Naive thymus-derived CD4-positive, alpha-beta T cell (primary cell): ENCODE results near the gene GRK4. TPM values are rescaled to one million over a fixed set of nuclear protein-coding genes. Genes with fewer than 3 reads are reported as not detected.
"Not testable (repeated sequence)": the region's sequence is repeated elsewhere in the genome, so short reads cannot be mapped to it uniquely, and the experiment has no call there.

Experiments used
- ATAC-seq: fragments of 150-1000 bp; cut with Tn5 transposase; 2 replicates; pipeline ENCODE4 v1.10.0; 2021; ENCODE audit warnings: mild to moderate bottlenecking, moderate library complexity
- CTCF ChIA-PET: fragments of 350-600 bp; sonication (Branson Sonifier 250); formaldehyde crosslinking; loops from one replicate; lab custom pipeline; 2021; ENCODE audit warnings: antibody characterized with exemption; lab: Charles Lee
- POLR2A ChIA-PET: fragments of 350-600 bp; sonication (Branson Sonifier 250); formaldehyde crosslinking; loops from one replicate; lab custom pipeline; 2021; ENCODE audit warnings: antibody characterized with exemption, inconsistent platforms; lab: Charles Lee
- DNase-seq, 9 donors: peaks; one replicate each; pipeline versions ENCODE4 v3.0.0 to v3.0.0-alpha.2; 2020 to 2022; ENCODE audit warnings: mixed read lengths in 1 of 9
- H3K27ac ChIP-seq: one replicate; pipeline ENCODE4 v1.7.0; 2013; ENCODE audit warnings: mild to moderate bottlenecking, low read depth, low read length, moderate library complexity
- H3K27me3 ChIP-seq, 2 donors: one replicate each; pipeline ENCODE4 v1.7.0; 2013; ENCODE audit warnings: low read length in 2 of 2, mild to moderate bottlenecking in 2 of 2, moderate library complexity in 2 of 2; ENCODE audit not compliant: control insufficient read depth in 2 of 2, insufficient read depth in 2 of 2
- H3K36me3 ChIP-seq, 3 experiments: 1 replicate in 2 of 3; 2 replicates in 1 of 3; pipeline ENCODE4 v1.7.0; 2013; ENCODE audit warnings: low read length in 3 of 3, mild to moderate bottlenecking in 3 of 3, moderate library complexity in 1 of 3; ENCODE audit not compliant: insufficient read depth in 3 of 3, control insufficient read depth in 2 of 3
- H3K4me1 ChIP-seq, 2 donors: one replicate each; pipeline ENCODE4 v1.7.0; 2013; ENCODE audit warnings: low read length in 2 of 2, mild to moderate bottlenecking in 2 of 2, moderate library complexity in 1 of 2; ENCODE audit not compliant: control insufficient read depth in 2 of 2, insufficient read depth in 2 of 2
- H3K4me3 ChIP-seq: 2 replicates; pipeline ENCODE4 v1.7.0; 2013; ENCODE audit warnings: mild to moderate bottlenecking, low read length
- H3K9me3 ChIP-seq, 3 experiments: 1 replicate in 2 of 3; 2 replicates in 1 of 3; pipeline ENCODE4 v1.7.0; 2013; ENCODE audit warnings: low read length in 3 of 3; ENCODE audit not compliant: control insufficient read depth in 2 of 3
- H3K27ac Mint-ChIP-seq, 9 donors: one replicate each; pipeline ENCODE4 v1.8.0; 2020 to 2022; ENCODE audit warnings: mixed read lengths in 9 of 9, mild to moderate bottlenecking in 8 of 9, moderate library complexity in 5 of 9, inconsistent platforms in 2 of 9
- H3K27me3 Mint-ChIP-seq, 5 donors: one replicate each; pipeline ENCODE4 v1.8.0; 2021 to 2022; ENCODE audit warnings: mixed read lengths in 5 of 5, mild to moderate bottlenecking in 1 of 5
- H3K36me3 Mint-ChIP-seq, 5 donors: one replicate each; pipeline ENCODE4 v1.8.0; 2020 to 2022; ENCODE audit warnings: mixed read lengths in 5 of 5, mild to moderate bottlenecking in 3 of 5, inconsistent platforms in 1 of 5
- H3K4me1 Mint-ChIP-seq, 7 donors: one replicate each; pipeline ENCODE4 v1.8.0; 2020 to 2022; ENCODE audit warnings: mixed read lengths in 7 of 7, mild to moderate bottlenecking in 3 of 7, inconsistent platforms in 1 of 7
- H3K4me3 Mint-ChIP-seq, 10 donors: one replicate each; pipeline ENCODE4 v1.8.0; 2020 to 2022; ENCODE audit warnings: mild to moderate bottlenecking in 10 of 10, mixed read lengths in 10 of 10, moderate library complexity in 6 of 10, inconsistent platforms in 2 of 10
- H3K9me3 Mint-ChIP-seq, 11 donors: one replicate each; pipeline ENCODE4 v1.8.0; 2020 to 2022; ENCODE audit warnings: mixed read lengths in 11 of 11, mild to moderate bottlenecking in 4 of 11, inconsistent platforms in 1 of 11, moderate library complexity in 1 of 11
- intact Hi-C, 2 donors: fragments of 100-400 bp; cut with micrococcal nuclease; formaldehyde crosslinking; loops; one replicate each; pipeline ENCODE4 v1.15.1; 2023
- polyA plus RNA-seq, 2 donors: library from polyadenylated mRNA; unstranded; fragments of 300-500 nt; fragmentation: Illumina TruSeq; gene quantifications; one replicate each; pipeline ENCODE4 v1.2.3, GENCODE V29; 2021
- total RNA-seq, 6 experiments: library from RNA in 5 of 6; stranded (reverse) in 5 of 6; gene quantifications; 1 replicate in 5 of 6; 2 replicates in 1 of 6; pipeline ENCODE4 v1.2.3 and lab custom pipeline; 2021 to 2026

GRK4 gene
- total RNA-seq (1 to 10 TPM; 1.7 to 4.0 (median 2.8) TPM), polyA plus RNA-seq (1 to 10 TPM; 1.7 to 2.1 TPM), total RNA-seq (lab: John Stamatoyannopoulos, UW) (2.2 reads per million, percentile 10 among the genes with 10 or more reads in this experiment)

GRCh38 chr4:2963175-2963965 lies at the start of gene GRK4, which contains the start of gene NOP14:
Gene GRK4, plus strand, starts transcription at chr4:2963571. Its CDS starts 500 bp downstream, at chr4:2964071.
Gene NOP14, minus strand, starts transcription at chr4:2963406. Its CDS starts 87 bp downstream, at chr4:2963319.
- peaks cover 0 to 6% (median 0%) of the 10 kb centered on the region in 11 donors for H3K9me3 Mint-ChIP-seq
- H3K36me3 Mint-ChIP-seq: peaks cover 0 to 11% (median 0%) of the 10 kb centered on the region in 5 donors
- ChIA-PET CTCF (interaction anchor here (0.6 to 1.7 kb wide), 5 partner anchors 15 to 955 kb away, joined by 3 to 5 read pairs (median 3); no protein-coding TSS in a partner anchor), POLR2A (interaction anchor here (0.6 to 3.6 kb wide), 21 partner anchors 9 to 1001 kb away, joined by 3 to 26 read pairs (median 3); partner anchors contain the start of gene RNF4)
- H3K4me1 Mint-ChIP-seq: peaks cover 20 to 42% (median 35%) of the 10 kb centered on the region in 7 donors
- no peaks in the 10 kb centered on the region for H3K27me3 ChIP-seq
- H3K27me3 Mint-ChIP-seq: peaks cover 0 to 2% (median 0%) of the 10 kb centered on the region in 5 donors
- H3K27ac ChIP-seq: peak within 1 kb of the TSS; percentile 84
- no peaks in the 10 kb centered on the region for H3K9me3 ChIP-seq
- H3K4me1 ChIP-seq: peaks cover 18 to 19% of the 10 kb centered on the region in 2 donors
- ATAC-seq: peak; percentile 97
- H3K4me3 ChIP-seq: peak within 1 kb of the TSS; percentile 98
- peak within 1 kb of the TSS; percentile 82 to 95 (median 90) for H3K4me3 Mint-ChIP-seq
- peak; percentile 91 to 98 (median 96) for DNase-seq
- peak within 1 kb of the TSS; percentile 67 to 93 (median 85) for H3K27ac Mint-ChIP-seq
- intact Hi-C loops: loop anchor here (1.0 to 5.0 kb wide), 25 partner anchors 9 to 1616 kb away; partner anchors contain the start of genes HAUS3 (in 2 of the 2), HTT (in 2 of the 2), HTT-AS (in 2 of the 2) and LRPAP1 (in 2 of the 2)
- H3K36me3 ChIP-seq: peaks cover 0 to 6% (median 0%) of the 10 kb centered on the region in 3 experiments

GRCh38 chr4:2914256-2915126 lies 48.9 kb upstream of the GRK4 start:
- Mint-ChIP-seq H3K4me1 (peaks cover 9 to 29% (median 25%) of the 10 kb centered on the region in 7 donors), H3K27me3 (no peaks in the 10 kb centered on the region), H3K27ac (peak overlapping the region in 6 of 9 donors; percentile 21 to 75 (median 40)), H3K36me3 (peaks cover 7 to 62% (median 31%) of the 10 kb centered on the region in 5 donors), H3K9me3 (peaks cover 0 to 5% (median 0%) of the 10 kb centered on the region in 11 donors), H3K4me3 (no peak overlapping the region)
- intact Hi-C loops: no loop called here
- DNase-seq (no peak), ATAC-seq (no peak)
- Histone ChIP-seq H3K27ac (no peak overlapping the region), H3K4me1 (no peaks in the 10 kb centered on the region), H3K36me3 (peaks cover 8 to 67% (median 23%) of the 10 kb centered on the region in 3 experiments), H3K9me3 (no peaks in the 10 kb centered on the region), H3K27me3 (no peaks in the 10 kb centered on the region), H3K4me3 (no peak overlapping the region)
- ChIA-PET CTCF (no interaction called here), POLR2A (no interaction called here)

GRCh38 chr4:2915789-2916188 lies 47.6 kb upstream of the GRK4 start:
- no peak overlapping the region for H3K27ac Mint-ChIP-seq
- no peak overlapping the region for H3K27ac ChIP-seq
- H3K27me3 Mint-ChIP-seq: no peaks in the 10 kb centered on the region
- no peaks in the 10 kb centered on the region for H3K9me3 ChIP-seq
- peaks cover 15 to 42% (median 33%) of the 10 kb centered on the region in 7 donors for H3K4me1 Mint-ChIP-seq
- no peak for DNase-seq
- peaks cover 10 to 66% (median 42%) of the 10 kb centered on the region in 5 donors for H3K36me3 Mint-ChIP-seq
- H3K36me3 ChIP-seq: peaks cover 4 to 54% (median 22%) of the 10 kb centered on the region in 3 experiments
- H3K27me3 ChIP-seq: no peaks in the 10 kb centered on the region
- no peaks in the 10 kb centered on the region for H3K4me1 ChIP-seq
- intact Hi-C loops: no loop called here
- no peak for ATAC-seq
- POLR2A ChIA-PET: interaction anchor here (0.9 kb wide), 1 partner anchor 20 kb away, joined by 3 read pairs; no protein-coding TSS in a partner anchor
- no peak overlapping the region for H3K4me3 Mint-ChIP-seq
- CTCF ChIA-PET: no interaction called here
- H3K4me3 ChIP-seq: no peak overlapping the region
- H3K9me3 Mint-ChIP-seq: peaks cover 0 to 15% (median 0%) of the 10 kb centered on the region in 11 donors

- H3K27me3 ChIP-seq, H3K27me3 Mint-ChIP-seq, H3K4me3 ChIP-seq, DNase-seq, ATAC-seq, H3K9me3 ChIP-seq, CTCF ChIA-PET, H3K4me1 ChIP-seq, H3K4me3 Mint-ChIP-seq, H3K27ac ChIP-seq, intact Hi-C loops, POLR2A ChIA-PET: not testable (repeated sequence)
- Mint-ChIP-seq H3K4me1 (peaks cover 22 to 49% (median 41%) of the 10 kb centered on the region in 7 donors), H3K27ac (peak overlapping the region in 3 of 9 donors; percentile 4 to 58 (median 50)), H3K9me3 (peaks cover 0 to 16% (median 0%) of the 10 kb centered on the region in 11 donors), H3K36me3 (peaks cover 8 to 69% (median 47%) of the 10 kb centered on the region in 5 donors)
- H3K36me3 ChIP-seq: peaks cover 4 to 49% (median 17%) of the 10 kb centered on the region in 3 experiments
Measured at GRCh38 chr4:2916696-2917095, 46.7 kb upstream of the GRK4 start.

GRCh38 chr4:2918300-2918699 lies 45.1 kb upstream of the GRK4 start:
- H3K9me3 Mint-ChIP-seq: peaks cover 0 to 16% (median 0%) of the 10 kb centered on the region in 11 donors
- H3K9me3 ChIP-seq, H3K4me3 ChIP-seq, POLR2A ChIA-PET, H3K27ac ChIP-seq, DNase-seq, H3K27me3 Mint-ChIP-seq, H3K4me3 Mint-ChIP-seq, CTCF ChIA-PET, ATAC-seq, H3K27me3 ChIP-seq, intact Hi-C loops: not testable (repeated sequence)
- H3K4me1 ChIP-seq: peaks cover 12 to 15% of the 10 kb centered on the region in 2 donors
- peaks cover under 1 to 39% (median 15%) of the 10 kb centered on the region in 3 experiments for H3K36me3 ChIP-seq
- H3K36me3 Mint-ChIP-seq: peaks cover 12 to 71% (median 52%) of the 10 kb centered on the region in 5 donors
- H3K4me1 Mint-ChIP-seq: peaks cover 32 to 65% (median 55%) of the 10 kb centered on the region in 7 donors
- peak overlapping the region in 6 of 9 donors; percentile 8 to 66 (median 23) for H3K27ac Mint-ChIP-seq
